ENCODE data around the gene GRK6.
A peak's percentile ranks its signal among the peaks of the same experiment; 100 is the strongest.

The GRK6 gene

GRCh38 chr5:177440990-177441780 lies 14.7 kb downstream of the GRK6 start:
- no peak for DNase-seq (ENCODE audit: low spot score)

- DNase-seq (ENCODE audit: low spot score): no peak
Measured at GRCh38 chr5:177442066-177442826, 15.8 kb downstream of the GRK6 start.

- DNase-seq (ENCODE audit: low spot score): no peak
Measured at GRCh38 chr5:177443144-177443983, 16.9 kb downstream of the GRK6 start.

- DNase-seq (ENCODE audit: low spot score): no peak
Measured at GRCh38 chr5:177444106-177445051, 17.9 kb downstream of the GRK6 start.

- no peak for DNase-seq (ENCODE audit: low spot score)
Measured at GRCh38 chr5:177445052-177445916, 18.8 kb downstream of the GRK6 start.

- DNase-seq (ENCODE audit: low spot score): no peak
Measured at GRCh38 chr5:177445917-177446199, 19.4 kb downstream of the GRK6 start.

GRCh38 chr5:177446200-177447065 lies 20.0 kb downstream of the GRK6 start, which contains the start of gene PRR7:
PRR7 (plus strand) TSS chr5:177446814; CDS start chr5:177455068, 8,254 bp downstream.
- peak; percentile 94 for DNase-seq (ENCODE audit: low spot score)

- peak; percentile 68 for DNase-seq (ENCODE audit: low spot score)
Measured at GRCh38 chr5:177447066-177447610, 20.7 kb downstream of the GRK6 start.

GRCh38 chr5:177447611-177448243 lies 21.3 kb downstream of the GRK6 start:
- DNase-seq (ENCODE audit: low spot score): peak; percentile 60

GRCh38 chr5:177448244-177448950 lies 21.9 kb downstream of the GRK6 start:
- DNase-seq (ENCODE audit: low spot score): no peak

GRCh38 chr5:177449140-177450061 lies 22.9 kb downstream of the GRK6 start:
- no peak for DNase-seq (ENCODE audit: low spot score)

GRCh38 chr5:177450667-177451424 lies 24.4 kb downstream of the GRK6 start:
- DNase-seq (ENCODE audit: low spot score): no peak

GRCh38 chr5:177452688-177453638 lies 26.5 kb downstream of the GRK6 start:
- no peak for DNase-seq (ENCODE audit: low spot score)

- peak; percentile 30 for DNase-seq (ENCODE audit: low spot score)
Measured at GRCh38 chr5:177453852-177454396, 27.4 kb downstream of the GRK6 start.

All from AG20443 (cell line).